Cardiac muscle cell (in vitro differentiated cells and primary cell): ENCODE measurements around the gene DAB1. TPM values are rescaled to one million over a fixed set of nuclear protein-coding genes. Genes with fewer than 3 reads are reported as not detected.
A peak's percentile ranks its signal among the peaks of the same experiment; 100 is the strongest.

Experiments used
- DNase-seq, 2 donors: peaks; one replicate each; pipeline versions ENCODE4 v3.0.0 to v3.0.0-alpha.2; 2010 to 2017; ENCODE audit warnings: low read depth in 1 of 2, low spot score in 1 of 2
- H3K27ac ChIP-seq: fragments of 200-600 bp; sonication (generic); 2 replicates; pipeline ENCODE4 v1.5.1; 2016
- H3K27me3 ChIP-seq: fragments of 200-600 bp; sonication (generic); 2 replicates; pipeline ENCODE4 v1.6.0; 2016; ENCODE audit warnings: control low read depth
- H3K36me3 ChIP-seq: fragments of 200-600 bp; sonication (generic); 2 replicates; pipeline ENCODE4 v1.5.1; 2016; ENCODE audit warnings: control low read depth
- H3K4me1 ChIP-seq: fragments of 200-600 bp; sonication (generic); 2 replicates; pipeline ENCODE4 v1.8.1; 2017; ENCODE audit warnings: low read depth, mild to moderate bottlenecking, mixed run types
- H3K4me3 ChIP-seq: fragments of 200-600 bp; sonication (generic); 2 replicates; pipeline ENCODE4 v1.5.1; 2016; ENCODE audit warnings: mild to moderate bottlenecking
- H3K9me3 ChIP-seq: fragments of 200-600 bp; sonication (generic); 2 replicates; pipeline ENCODE4 v1.5.1; 2017; ENCODE audit warnings: low read depth, mild to moderate bottlenecking, control low read depth
- polyA plus RNA-seq: library from polyadenylated mRNA; unstranded; fragments of >200 nt; fragmentation: Nextera tagmentation; extraction: Ambion mirVana; gene quantifications from 2 replicates; pipeline ENCODE4 v1.2.1, GENCODE V29; 2016
- total RNA-seq: library from RNA; depleted of rRNA; stranded (reverse); fragments of >200 nt; gene quantifications from 2 replicates; pipeline ENCODE4 v1.2.3, GENCODE V29; 2016
- TF ChIP-seq, protein P1 (sequence below): IDR thresholded peaks from 2 replicates; pipeline ENCODE4 v1.5.1; 2012; ENCODE audit warnings: low read depth, mild to moderate bottlenecking, low read length

The DAB1 gene
- total and polyA plus RNA-seq, 2 experiments from 2014 or later: 24.1 to 26.6 TPM

GRCh38 chr1:57163789-57164188, 260.1 kb downstream of the DAB1 start:
- TF ChIP-seq, protein P1, sequence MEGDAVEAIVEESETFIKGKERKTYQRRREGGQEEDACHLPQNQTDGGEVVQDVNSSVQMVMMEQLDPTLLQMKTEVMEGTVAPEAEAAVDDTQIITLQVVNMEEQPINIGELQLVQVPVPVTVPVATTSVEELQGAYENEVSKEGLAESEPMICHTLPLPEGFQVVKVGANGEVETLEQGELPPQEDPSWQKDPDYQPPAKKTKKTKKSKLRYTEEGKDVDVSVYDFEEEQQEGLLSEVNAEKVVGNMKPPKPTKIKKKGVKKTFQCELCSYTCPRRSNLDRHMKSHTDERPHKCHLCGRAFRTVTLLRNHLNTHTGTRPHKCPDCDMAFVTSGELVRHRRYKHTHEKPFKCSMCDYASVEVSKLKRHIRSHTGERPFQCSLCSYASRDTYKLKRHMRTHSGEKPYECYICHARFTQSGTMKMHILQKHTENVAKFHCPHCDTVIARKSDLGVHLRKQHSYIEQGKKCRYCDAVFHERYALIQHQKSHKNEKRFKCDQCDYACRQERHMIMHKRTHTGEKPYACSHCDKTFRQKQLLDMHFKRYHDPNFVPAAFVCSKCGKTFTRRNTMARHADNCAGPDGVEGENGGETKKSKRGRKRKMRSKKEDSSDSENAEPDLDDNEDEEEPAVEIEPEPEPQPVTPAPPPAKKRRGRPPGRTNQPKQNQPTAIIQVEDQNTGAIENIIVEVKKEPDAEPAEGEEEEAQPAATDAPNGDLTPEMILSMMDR: no peak
- Histone ChIP-seq H3K4me3 (no peak overlapping the region), H3K36me3 (no peaks in the 10 kb centered on the region), H3K9me3 (no peaks in the 10 kb centered on the region), H3K27me3 (no peaks in the 10 kb centered on the region), H3K27ac (peak overlapping the region; percentile 35), H3K4me1 (peaks cover 10% of the 10 kb centered on the region)
- DNase-seq: no peak

DNA sequence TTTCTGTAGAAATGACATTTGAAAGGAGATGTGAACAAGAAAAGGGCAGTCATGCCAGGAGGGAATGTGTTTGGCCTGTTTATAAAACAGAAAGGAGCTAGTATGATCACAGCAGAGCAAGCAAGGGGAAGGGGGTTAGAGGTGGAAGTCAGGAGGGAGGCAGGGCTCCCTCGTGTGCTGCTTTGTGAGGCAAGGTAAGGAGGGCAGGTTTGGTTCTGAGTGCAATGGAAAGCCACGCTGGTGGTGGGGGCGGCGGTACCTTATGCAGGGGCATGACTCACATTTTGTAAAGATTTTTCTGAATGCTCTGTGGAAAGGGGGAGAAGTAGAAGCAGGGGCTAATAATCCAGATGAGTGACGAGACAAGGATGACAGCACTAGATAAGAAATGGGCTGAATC, 260.5 kb downstream of the DAB1 start:
- Histone ChIP-seq H3K27ac (peak overlapping the region; percentile 35), H3K36me3 (no peaks in the 10 kb centered on the region), H3K4me1 (peaks cover 10% of the 10 kb centered on the region), H3K27me3 (no peaks in the 10 kb centered on the region), H3K9me3 (no peaks in the 10 kb centered on the region), H3K4me3 (no peak overlapping the region)
- DNase-seq: no peak
- TF ChIP-seq, protein P1: no peak

DNA sequence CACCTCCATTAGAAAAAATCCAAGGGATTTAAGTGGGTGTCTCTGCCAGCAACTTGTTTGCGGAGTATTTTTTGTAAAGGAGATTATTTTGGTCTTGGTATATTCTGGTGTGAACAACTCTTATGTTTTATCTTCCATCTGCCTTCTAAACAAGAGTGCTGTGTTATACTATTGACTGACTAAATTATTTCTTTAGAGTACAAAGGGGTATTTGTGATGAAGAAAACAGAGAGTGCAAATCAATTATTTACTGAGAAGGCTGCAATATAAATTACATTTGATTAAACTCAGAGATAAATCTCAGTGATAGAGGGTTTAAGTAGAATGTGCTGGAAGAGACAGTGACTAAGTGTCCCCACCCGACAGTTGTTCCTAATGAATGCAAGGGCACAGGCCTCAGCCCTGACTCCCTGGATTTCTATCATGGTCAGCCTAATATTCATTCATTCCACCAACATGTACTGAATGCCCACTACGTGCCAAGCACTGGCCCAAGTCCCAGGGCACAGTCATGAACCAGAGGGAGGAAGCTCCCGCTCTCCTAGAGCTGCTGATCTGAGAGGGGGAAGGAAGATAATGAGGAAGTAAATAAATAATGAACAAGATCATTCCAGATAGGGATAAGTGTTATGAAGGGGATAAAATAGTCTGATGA, 261.1 kb downstream of the DAB1 start:
- peaks cover 10% of the 10 kb centered on the region for H3K4me1 ChIP-seq
- H3K9me3 ChIP-seq: no peaks in the 10 kb centered on the region
- H3K27me3 ChIP-seq: no peaks in the 10 kb centered on the region
- no peak overlapping the region for H3K4me3 ChIP-seq
- H3K36me3 ChIP-seq: no peaks in the 10 kb centered on the region
- TF ChIP-seq, protein P1: no peak
- peak overlapping the region; percentile 35 for H3K27ac ChIP-seq
- no peak for DNase-seq

DNA sequence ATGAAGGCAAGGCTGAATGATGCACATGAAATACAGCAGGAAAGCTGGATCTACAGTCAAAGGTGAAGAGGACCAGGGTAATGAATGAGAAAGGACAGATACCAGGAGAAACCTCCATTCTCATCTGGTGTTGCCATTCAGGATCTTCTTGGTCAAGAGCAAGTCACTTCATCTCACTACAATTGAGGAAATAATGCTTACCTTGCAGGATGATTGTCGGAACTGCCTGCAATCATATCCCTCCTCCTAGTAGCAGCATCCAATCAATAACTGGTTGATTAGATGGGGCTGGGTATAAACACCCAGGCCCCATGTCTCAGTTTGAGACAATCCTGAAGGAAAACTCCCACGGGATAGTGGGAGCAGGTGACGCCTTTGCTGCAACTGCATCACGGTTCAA, 263.3 kb downstream of the DAB1 start:
- no peaks in the 10 kb centered on the region for H3K36me3 ChIP-seq
- H3K27ac ChIP-seq: no peak overlapping the region
- no peaks in the 10 kb centered on the region for H3K27me3 ChIP-seq
- H3K9me3 ChIP-seq: no peaks in the 10 kb centered on the region
- TF ChIP-seq, protein P1: no peak
- DNase-seq: no peak
- H3K4me1 ChIP-seq: peaks cover 10% of the 10 kb centered on the region
- no peak overlapping the region for H3K4me3 ChIP-seq

DNA sequence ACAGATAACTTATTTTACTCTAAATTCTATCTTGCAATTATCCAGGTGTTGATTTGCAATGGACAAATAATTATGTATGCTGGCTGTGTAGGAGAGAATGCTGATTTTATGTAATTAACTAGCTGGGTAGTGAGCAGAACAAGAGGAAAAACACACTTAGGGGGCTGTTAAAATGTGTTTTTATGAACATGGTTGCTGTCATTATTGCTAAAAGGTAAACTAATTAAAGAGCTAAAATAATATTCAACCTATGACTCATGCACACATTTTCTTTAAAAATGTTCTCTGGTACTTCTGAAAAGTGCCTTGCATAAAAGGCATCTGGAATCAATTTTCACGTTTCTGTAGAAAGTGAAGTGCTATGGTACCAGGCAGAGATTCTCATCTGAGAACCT, 265.3 kb downstream of the DAB1 start:
- H3K9me3 ChIP-seq: no peaks in the 10 kb centered on the region
- H3K27ac ChIP-seq: no peak overlapping the region
- H3K27me3 ChIP-seq: no peaks in the 10 kb centered on the region
- H3K36me3 ChIP-seq: no peaks in the 10 kb centered on the region
- TF ChIP-seq, protein P1: no peak
- no peak overlapping the region for H3K4me3 ChIP-seq
- H3K4me1 ChIP-seq: peaks cover 7% of the 10 kb centered on the region
- DNase-seq: no peak
